ENCODE measurements around the gene FMNL2.
"Not testable (repeated sequence)": the region's sequence is repeated elsewhere in the genome, so short reads cannot be mapped to it uniquely, and the experiment has no call there.

DNA sequence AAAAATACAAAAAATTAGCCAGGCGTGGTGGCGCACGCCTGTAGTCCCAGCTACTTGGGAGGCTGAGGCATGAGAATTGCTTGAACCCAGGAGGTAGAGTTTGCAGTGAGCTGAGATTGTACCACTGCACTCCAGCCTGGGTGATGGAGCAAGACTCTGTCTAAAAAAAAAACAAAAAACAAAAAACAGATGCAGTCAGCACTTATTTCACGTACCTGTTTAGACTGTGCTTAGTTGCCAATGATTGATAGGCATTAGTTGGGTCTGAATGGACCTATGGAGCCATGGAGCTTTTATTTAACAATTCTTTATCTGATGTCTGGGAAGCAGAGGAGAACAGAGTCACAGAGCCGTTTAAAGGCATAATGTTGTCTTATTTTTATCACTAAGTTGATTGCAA lies 139.5 kb downstream of the FMNL2 start:
- not testable (repeated sequence) for TF ChIP-seq ZNF521 (tag by site-specific recombination; IDR thresholded peaks at IDR 0.05)
- TF ChIP-seq, protein P1, sequence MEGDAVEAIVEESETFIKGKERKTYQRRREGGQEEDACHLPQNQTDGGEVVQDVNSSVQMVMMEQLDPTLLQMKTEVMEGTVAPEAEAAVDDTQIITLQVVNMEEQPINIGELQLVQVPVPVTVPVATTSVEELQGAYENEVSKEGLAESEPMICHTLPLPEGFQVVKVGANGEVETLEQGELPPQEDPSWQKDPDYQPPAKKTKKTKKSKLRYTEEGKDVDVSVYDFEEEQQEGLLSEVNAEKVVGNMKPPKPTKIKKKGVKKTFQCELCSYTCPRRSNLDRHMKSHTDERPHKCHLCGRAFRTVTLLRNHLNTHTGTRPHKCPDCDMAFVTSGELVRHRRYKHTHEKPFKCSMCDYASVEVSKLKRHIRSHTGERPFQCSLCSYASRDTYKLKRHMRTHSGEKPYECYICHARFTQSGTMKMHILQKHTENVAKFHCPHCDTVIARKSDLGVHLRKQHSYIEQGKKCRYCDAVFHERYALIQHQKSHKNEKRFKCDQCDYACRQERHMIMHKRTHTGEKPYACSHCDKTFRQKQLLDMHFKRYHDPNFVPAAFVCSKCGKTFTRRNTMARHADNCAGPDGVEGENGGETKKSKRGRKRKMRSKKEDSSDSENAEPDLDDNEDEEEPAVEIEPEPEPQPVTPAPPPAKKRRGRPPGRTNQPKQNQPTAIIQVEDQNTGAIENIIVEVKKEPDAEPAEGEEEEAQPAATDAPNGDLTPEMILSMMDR (tag by site-specific recombination; IDR thresholded peaks at IDR 0.05): not testable (repeated sequence)

All from HEK293 (cell line).